Measurements from ENCODE around the gene HDGF.
"Not testable (repeated sequence)": the region's sequence is repeated elsewhere in the genome, so short reads cannot be mapped to it uniquely, and the experiment has no call there.

HDGF gene

GRCh38 chr1:156767101-156767878 lies 15.8 kb upstream of the HDGF start, which contains the start of gene PRCC:
Gene PRCC (plus strand): TSS chr1:156767535. CDS start chr1:156767772, 237 bp downstream.
- DNase-seq (ENCODE audit: low read depth in 3 of 3, low spot score in 1 of 3) = peak; percentile 86 to 96 (median 95)

GRCh38 chr1:156766298-156767100 lies 15.0 kb upstream of the HDGF start:
- DNase-seq (ENCODE audit: low read depth in 3 of 3, low spot score in 1 of 3) = no peak

DNA sequence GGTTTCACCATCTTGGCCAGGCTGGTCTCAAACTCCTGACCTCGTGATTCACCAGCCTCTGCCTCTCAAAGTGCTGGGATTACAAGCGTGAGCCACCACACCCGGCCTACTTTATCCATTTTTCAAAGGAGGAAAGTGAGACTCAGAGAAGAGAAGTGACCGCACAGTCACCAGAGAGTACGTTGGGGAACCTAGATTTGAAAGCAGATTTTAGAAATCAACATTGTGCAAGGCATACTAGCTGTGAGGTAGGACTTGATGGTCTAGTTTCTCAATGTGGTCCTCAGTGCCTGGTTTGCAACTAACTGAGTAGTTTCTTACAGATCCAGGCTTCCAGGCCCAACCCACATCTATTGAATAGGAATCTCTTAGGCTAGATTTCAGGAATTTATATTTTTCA lies 14.2 kb upstream of the HDGF start:
- DNase-seq (ENCODE audit: low read depth in 3 of 3, low spot score in 1 of 3) = no peak

- DNase-seq (ENCODE audit: low read depth in 3 of 3, low spot score in 1 of 3) = not testable (repeated sequence)
Measured at GRCh38 chr1:156765136-156765535, 13.7 kb upstream of the HDGF start.

DNA sequence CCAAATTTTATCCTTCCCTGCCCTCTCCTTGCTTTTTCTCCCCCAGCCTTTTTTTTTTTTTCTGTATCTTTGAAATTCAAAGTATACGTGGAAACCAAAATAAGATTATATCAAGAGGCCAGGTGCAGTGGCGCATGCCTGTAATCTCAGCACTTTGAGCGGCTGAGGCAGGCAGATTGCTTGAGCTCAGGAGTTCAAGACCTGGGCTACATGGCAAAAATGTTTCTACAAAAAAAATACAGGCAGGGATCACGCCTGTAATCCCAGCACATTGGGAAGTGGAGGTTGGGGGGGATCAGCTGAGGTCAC lies 9.3 kb upstream of the HDGF start:
- DNase-seq (ENCODE audit: low read depth in 3 of 3, low spot score in 1 of 3) = no peak

DNA sequence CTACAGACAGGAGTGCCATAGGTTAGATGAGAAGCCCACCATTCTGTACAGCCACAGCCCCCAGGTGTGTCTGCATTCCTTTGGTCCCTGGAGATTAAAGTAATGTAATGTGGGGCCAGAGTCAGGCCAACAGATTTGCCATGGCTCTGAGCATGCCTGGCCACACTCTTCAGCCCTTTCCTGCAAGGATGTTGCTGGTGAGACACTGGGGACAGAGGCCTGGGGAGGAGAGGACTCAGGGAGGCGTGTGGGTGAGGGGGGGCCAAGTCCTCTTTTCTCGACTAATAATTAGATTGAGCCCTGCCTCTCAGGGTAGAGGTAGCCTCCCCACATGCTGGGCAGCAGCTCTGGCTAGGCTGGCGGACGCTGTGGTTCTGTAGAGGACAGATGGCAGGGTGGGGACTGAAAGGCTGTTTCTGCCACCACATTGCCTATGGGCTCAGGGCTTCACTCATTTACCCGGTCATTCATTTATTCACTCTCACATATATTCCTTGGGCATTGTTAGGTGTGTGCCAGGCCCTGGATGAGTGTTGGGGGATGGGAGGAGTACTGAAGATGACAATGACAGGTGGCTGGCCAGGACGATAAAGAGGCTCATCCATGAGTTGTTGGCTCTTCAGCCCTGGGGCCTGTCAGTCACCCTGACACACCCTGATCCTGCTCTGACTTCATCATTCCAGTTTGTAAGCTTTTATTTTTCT lies 8.8 kb upstream of the HDGF start:
- DNase-seq (ENCODE audit: low read depth in 3 of 3, low spot score in 1 of 3) = no peak

DNA sequence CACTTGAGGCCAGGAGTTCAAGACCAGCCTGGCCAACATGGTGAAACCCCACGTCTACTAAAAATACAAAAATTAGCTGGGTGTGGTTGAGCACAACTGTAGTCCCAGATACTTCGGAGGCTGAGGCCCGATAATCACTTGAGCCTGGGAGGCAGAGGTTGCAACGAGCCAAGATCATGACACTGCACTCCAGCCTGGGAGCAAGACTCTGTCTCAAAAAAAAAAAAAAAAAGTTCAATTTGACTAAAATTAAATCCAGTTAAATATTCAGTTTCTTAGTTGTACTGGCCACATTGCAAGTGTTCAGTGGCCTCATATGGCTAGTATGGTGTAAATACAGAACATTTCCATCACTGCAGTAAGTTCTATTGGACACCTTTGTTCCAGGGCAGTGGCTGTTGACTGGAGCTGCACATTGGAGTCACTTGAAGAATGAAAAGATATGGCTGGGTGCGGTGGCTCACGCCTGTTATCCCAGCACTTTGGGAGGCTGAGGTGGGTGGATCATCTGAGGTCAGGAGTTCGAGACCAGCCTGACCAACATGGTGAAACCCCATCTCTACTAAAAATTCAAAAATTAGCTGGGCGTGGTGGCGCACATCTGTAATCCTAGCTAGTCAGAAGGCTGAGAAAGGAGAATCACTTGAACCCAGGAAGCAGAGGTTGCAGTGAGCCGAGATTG lies 6.2 kb upstream of the HDGF start:
- not testable (repeated sequence) for DNase-seq (ENCODE audit: low read depth in 3 of 3, low spot score in 1 of 3)

GRCh38 chr1:156756355-156756754 lies 4.9 kb upstream of the HDGF start:
- DNase-seq (ENCODE audit: low read depth in 3 of 3, low spot score in 1 of 3) = no peak

DNA sequence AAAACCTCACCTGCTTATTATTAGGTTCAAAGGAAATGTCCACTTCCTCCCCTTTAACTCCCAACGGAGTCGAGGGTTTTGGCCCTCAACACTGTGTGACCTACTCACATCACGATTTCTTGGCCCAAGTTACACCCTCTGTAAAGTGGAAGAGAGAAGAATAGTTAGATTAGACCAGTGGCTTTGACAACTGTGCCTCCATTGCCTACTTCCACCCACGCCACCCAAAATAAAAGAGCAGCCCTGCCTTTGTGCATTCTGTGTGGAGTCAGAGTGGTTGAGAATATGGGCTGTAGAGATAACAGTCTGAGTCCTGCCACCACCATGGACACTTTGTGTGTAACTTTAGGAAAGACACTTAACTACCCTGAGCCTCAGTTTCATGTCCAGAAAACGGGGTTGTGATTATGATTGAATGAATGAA lies 4.1 kb upstream of the HDGF start:
- DNase-seq (ENCODE audit: low read depth in 3 of 3, low spot score in 1 of 3) = no peak

DNA sequence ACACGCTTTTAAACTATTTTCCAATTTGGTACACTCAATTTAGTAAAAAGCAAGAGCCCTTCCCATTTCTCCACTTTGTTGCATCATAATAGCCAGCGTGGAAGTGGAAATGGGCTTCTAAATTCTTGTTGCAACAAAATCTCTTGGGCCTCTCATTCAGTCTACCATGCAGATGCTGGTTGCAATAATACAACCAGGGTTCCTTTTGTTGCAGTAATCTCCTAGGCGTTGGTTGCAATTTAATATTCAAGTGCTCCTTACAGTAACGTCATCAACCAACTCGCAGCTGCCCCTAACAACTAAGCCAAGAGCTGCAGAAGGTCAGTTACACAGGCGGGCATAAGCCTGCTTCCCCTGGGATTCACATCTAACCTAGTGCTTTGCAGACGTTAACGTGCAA lies 2.7 kb upstream of the HDGF start:
- DNase-seq (ENCODE audit: low read depth in 3 of 3, low spot score in 1 of 3) = no peak

GRCh38 chr1:156752843-156753482 lies 1.5 kb upstream of the HDGF start:
- DNase-seq (ENCODE audit: low read depth in 3 of 3, low spot score in 1 of 3) = no peak

- DNase-seq (ENCODE audit: low read depth in 3 of 3, low spot score in 1 of 3) = peak; percentile 93 to 95 (median 94)
Measured at GRCh38 chr1:156751757-156752481, 444 bp upstream of the HDGF start.

GRCh38 chr1:156750711-156751450 lies 594 bp downstream of the HDGF start:
- no peak for DNase-seq (ENCODE audit: low read depth in 3 of 3, low spot score in 1 of 3)

- no peak for DNase-seq (ENCODE audit: low read depth in 3 of 3, low spot score in 1 of 3)
Measured at GRCh38 chr1:156750191-156750672, 1.2 kb downstream of the HDGF start.

DNA sequence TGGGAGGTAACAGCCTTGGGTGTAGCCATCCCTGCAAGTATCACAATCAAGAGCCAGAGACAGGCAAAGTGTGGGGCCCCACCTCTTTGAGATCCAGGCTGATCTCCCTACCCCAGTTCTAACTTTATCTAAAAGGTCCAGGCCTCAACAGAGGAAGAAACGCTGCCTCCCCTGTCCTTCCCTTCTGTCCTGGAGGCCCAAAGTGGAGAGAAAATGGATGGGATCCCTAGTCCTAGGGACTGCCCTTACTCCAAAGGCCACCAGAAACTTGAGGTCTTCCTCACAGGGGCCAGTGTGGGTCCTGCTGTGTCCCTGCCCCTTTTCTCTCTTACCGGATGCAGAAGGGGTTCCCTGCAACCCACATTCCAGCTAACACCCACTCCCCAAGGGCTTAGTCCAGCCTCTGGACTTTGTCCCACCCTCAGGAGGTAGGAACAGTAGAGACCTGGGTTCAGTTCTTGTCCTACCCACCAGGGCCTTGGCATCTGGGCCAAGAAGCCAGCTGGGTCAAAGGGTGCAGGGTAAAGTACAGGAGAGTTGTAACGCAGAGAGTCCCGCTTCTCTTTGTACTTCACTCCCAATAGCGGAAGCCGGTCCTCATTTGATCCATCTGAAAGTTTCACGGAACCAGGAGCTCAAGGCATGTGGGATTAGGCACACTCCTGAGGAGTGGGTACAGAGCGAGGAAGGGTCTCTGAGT lies 1.9 kb downstream of the HDGF start:
- DNase-seq (ENCODE audit: low read depth in 3 of 3, low spot score in 1 of 3) = no peak

DNA sequence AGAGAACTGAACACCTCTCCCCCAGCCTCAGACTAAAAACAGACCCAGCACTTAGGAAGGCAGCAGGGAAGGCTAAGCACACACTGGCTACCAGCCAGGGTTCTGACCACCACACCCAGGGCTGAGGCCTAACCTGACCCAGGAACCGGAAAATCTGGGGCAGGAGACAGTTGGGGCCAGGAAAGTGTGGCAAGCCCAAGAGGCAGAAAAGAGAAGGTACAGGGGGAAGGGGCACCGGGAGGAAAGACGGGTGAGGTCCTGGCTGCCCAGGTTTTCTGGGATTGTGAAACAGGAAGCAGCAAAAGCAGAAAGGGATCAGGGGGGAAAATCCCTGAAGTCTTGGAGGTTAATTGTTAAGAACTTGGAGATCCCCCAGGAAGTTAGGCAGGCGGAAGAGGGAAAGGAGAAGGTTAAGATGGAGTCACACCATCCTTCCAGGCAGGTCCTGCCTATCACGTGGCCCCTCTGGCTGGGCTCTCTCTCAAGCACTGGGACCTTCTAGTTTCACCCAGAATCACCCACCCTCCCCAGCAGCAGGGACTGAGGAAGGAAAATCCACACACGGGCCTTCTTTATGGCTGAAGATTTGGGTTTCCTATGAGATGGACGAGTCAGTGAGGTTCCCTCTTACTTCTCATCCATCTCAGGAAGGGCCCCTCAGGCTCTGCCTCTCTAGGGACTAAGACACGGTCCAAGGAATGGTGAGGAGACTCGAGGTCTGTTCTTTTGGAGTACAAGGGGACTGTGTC lies 2.6 kb downstream of the HDGF start:
- no peak for DNase-seq (ENCODE audit: low read depth in 3 of 3, low spot score in 1 of 3)

DNA sequence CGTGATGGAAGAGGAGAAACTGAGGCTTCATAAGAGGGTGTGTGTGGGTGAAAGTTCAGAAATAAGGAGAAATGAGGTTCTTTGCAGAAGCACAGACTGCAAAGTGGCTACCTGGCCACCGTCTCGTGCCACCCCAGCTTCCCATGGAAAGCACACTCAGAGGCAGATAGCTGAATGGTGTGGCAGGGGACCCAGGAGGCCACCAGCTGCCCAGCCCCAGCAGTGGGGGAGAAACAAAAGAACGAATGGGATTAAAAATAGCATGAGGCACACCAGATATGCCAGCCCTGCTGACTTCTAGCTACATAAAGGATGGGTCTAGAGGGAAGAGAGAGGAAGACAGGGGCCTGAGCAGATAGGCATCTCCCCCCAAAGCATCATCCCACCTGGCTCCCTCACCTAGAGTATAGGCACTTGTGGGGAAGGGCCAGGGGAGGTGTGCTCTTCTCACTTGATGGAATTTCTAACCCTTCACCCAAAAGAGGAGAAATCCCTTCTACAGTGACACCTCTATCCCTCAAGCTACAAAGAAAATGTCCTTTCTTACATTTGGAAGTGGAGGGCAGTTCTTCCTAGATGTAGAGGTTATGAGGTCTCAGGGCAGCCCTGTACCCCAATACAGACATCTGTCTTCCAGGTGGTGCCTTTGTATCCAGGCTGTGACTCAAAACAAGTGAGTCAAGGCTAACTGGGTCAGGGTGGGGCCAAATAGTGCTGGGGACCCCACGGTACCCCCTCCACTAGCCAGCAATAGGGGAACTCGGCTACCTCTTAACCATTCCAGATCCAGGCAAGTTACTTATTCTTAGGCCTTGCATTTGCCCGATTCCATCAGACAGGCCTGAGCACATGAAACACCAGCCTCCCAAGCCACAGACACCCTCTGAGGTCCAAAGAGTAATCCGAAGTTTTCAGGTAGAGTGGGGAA lies 3.5 kb downstream of the HDGF start:
- DNase-seq (ENCODE audit: low read depth in 3 of 3, low spot score in 1 of 3) = no peak

Measured in stimulated activated CD4-positive, alpha-beta T cell treated with anti-CD3 and anti-CD28 coated beads, TNF-alpha, amount 100 ng/mL, for 1 hour (primary cell).